Suppressor macrophage (primary cell): ENCODE results near the gene DIS3L2.
"Not testable (repeated sequence)": the region's sequence is repeated elsewhere in the genome, so short reads cannot be mapped to it uniquely, and the experiment has no call there.

ENCODE experiments used
- DNase-seq, 4 experiments: peaks; one replicate each; pipeline ENCODE4 v3.0.0-alpha.2; 2020 to 2022

Gene DIS3L2

GRCh38 chr2:232377319-232377718 is 415.8 kb downstream of the DIS3L2 start:
- no peak for DNase-seq

GRCh38 chr2:232377841-232378734 is 416.6 kb downstream of the DIS3L2 start:
- no peak for DNase-seq

- DNase-seq: not testable (repeated sequence)
These were observed 417.2 kb downstream of the DIS3L2 start, which contains the start of gene ALPP for GRCh38 chr2:232378735-232379151. Gene ALPP, plus strand, starts transcription at chr2:232378751. Its CDS starts 52 bp downstream, at chr2:232378803.

GRCh38 chr2:232379610-232380590 is 418.4 kb downstream of the DIS3L2 start:
- not testable (repeated sequence) for DNase-seq

GRCh38 chr2:232381204-232382031 is 419.9 kb downstream of the DIS3L2 start:
- peak in 1 of 4 experiments; percentile 23 for DNase-seq

- DNase-seq: no peak
These were observed 421.1 kb downstream of the DIS3L2 start for GRCh38 chr2:232382331-232383225.

GRCh38 chr2:232384466-232384865 is 423.0 kb downstream of the DIS3L2 start:
- DNase-seq: no peak

- DNase-seq: not testable (repeated sequence)
These were observed 423.5 kb downstream of the DIS3L2 start for GRCh38 chr2:232385058-232385457.

- DNase-seq: no peak
These were observed 424.4 kb downstream of the DIS3L2 start for GRCh38 chr2:232385660-232386489.

- DNase-seq: no peak
These were observed 424.9 kb downstream of the DIS3L2 start for GRCh38 chr2:232386490-232386739.
